Effector CD8-positive, alpha-beta T cell (primary cell): Measurements from ENCODE around the gene ERP29.
"Not testable (repeated sequence)": the region's sequence is repeated elsewhere in the genome, so short reads cannot be mapped to it uniquely, and the experiment has no call there.

Experiments used
- DNase-seq: peaks from one replicate; lab custom pipeline; 2025; lab: John Stamatoyannopoulos, UW

ERP29 gene

GRCh38 chr12:112001576-112001975 is 11.7 kb upstream of the ERP29 start:
- DNase-seq = no peak

GRCh38 chr12:112004041-112004440 is 9.2 kb upstream of the ERP29 start:
- no peak for DNase-seq

- no peak for DNase-seq
Measured at GRCh38 chr12:112005419-112006395, 7.5 kb upstream of the ERP29 start.

GRCh38 chr12:112007945-112008344 is 5.3 kb upstream of the ERP29 start:
- no peak for DNase-seq

GRCh38 chr12:112008918-112009317 is 4.3 kb upstream of the ERP29 start:
- DNase-seq = no peak

GRCh38 chr12:112009596-112009995 is 3.6 kb upstream of the ERP29 start:
- DNase-seq = not testable (repeated sequence)

- no peak for DNase-seq
Measured at GRCh38 chr12:112010415-112011344, 2.5 kb upstream of the ERP29 start.

- DNase-seq = no peak
Measured at GRCh38 chr12:112011685-112012084, 1.5 kb upstream of the ERP29 start.

- peak; percentile 36 for DNase-seq
Measured at GRCh38 chr12:112013601-112014402, 576 bp downstream of the ERP29 start.

GRCh38 chr12:112015938-112016337 is 2.7 kb downstream of the ERP29 start:
- DNase-seq = no peak

GRCh38 chr12:112017041-112017440 is 3.8 kb downstream of the ERP29 start:
- DNase-seq = no peak

- DNase-seq = no peak
Measured at GRCh38 chr12:112018571-112019237, 5.5 kb downstream of the ERP29 start.

- no peak for DNase-seq
Measured at GRCh38 chr12:112020947-112021457, 7.8 kb downstream of the ERP29 start.

- DNase-seq = no peak
Measured at GRCh38 chr12:112022241-112023016, 9.2 kb downstream of the ERP29 start.

GRCh38 chr12:112023759-112024396 is 10.7 kb downstream of the ERP29 start:
- DNase-seq = no peak

- DNase-seq = no peak
Measured at GRCh38 chr12:112025808-112026375, 12.7 kb downstream of the ERP29 start.

GRCh38 chr12:112029301-112029700 is 16.1 kb downstream of the ERP29 start:
- DNase-seq = no peak

- DNase-seq = no peak
Measured at GRCh38 chr12:112031472-112031871, 18.2 kb downstream of the ERP29 start.

GRCh38 chr12:112032292-112032691 is 19.1 kb downstream of the ERP29 start:
- DNase-seq = no peak
